NCI-H146 treated with DMSO at 0.1 percent for 48 hours (cell line): ENCODE results near the gene CC2D2B.

Experiments
- DNase-seq: peaks from one replicate; lab custom pipeline; 2025; ENCODE audit not compliant: unreplicated experiment; lab: John Stamatoyannopoulos, UW

CC2D2B gene

DNA sequence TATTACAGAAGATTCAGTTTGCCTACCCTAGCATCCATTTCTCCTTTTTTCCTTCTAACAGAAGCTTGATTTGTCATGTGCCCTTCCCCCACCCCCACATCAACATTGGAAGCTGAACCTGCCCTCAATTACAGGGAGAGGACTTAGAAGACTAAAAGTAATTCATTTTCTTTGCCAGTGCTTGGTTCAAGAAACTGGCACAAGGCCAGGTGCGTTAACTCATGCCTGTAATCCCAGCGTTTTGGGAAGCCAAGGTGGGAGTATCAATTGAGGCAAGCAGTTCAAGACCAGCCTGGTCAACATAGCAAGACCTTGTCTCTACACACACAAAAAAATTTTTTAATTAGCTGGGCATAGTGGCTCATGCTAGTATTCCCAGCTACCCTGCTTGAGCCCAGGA lies 168.2 kb downstream of the CC2D2B start:
- no peak for DNase-seq

DNA sequence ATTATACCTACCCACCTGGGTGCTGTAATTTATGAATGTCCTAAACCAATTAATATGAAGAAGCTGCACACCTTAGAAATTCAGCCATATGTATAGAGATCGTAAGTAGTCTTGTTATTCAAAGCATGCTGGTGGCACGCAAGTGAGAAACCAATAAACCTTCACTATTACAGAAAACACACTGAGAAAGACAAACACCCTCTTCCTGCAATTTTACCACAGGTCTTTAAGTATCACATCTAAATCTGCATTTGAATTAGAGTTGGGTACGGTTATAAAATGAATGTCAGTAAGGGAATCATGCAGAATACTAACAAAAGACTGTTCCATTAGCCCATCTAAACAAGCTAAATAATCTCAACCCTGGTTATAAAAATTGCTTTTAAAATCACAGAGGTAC lies 169.4 kb downstream of the CC2D2B start:
- DNase-seq: no peak

DNA sequence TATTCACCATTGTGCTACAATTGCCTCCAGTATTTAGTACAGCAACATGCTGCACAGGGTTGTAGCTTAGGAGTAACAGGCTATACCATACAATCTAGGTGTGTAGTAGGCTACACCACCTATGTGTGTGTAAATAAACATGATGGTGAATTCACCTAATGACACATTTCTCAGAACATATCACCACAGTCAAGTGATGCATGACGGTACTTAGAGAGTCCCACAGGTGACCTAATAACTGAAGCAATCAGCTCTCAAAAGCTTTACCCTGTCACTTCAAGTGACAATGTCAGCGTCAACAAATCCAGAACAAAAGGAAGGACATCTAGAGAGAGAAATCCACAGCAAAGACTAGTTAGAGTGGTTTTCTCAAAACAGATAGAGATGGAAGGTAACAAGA lies 174.4 kb downstream of the CC2D2B start:
- DNase-seq: no peak
